PFSK-1 (cell line): ENCODE results near the gene TMEM158.

Experiments used
- FOXP2 ChIP-seq: optimal IDR thresholded peaks from 2 replicates; pipeline ENCODE3; 2011; ENCODE audit warnings: borderline replicate concordance, control low read depth, inconsistent platforms; ENCODE audit not compliant: insufficient read depth; ENCODE audit errors: extremely low read length, extremely low read depth
- POLR2AphosphoS5 ChIP-seq: IDR thresholded peaks from 2 replicates; pipeline ENCODE4 v1.6.1; 2012; ENCODE audit warnings: low read depth, mild to moderate bottlenecking, control low read depth, low read length, moderate library complexity
- SIN3A ChIP-seq: IDR thresholded peaks from 2 replicates; pipeline ENCODE4 v1.6.1; 2012; ENCODE audit warnings: mild to moderate bottlenecking, low read length, moderate library complexity, borderline replicate concordance; ENCODE audit not compliant: insufficient read depth
- TAF1 ChIP-seq: IDR thresholded peaks from 2 replicates; pipeline ENCODE4 v1.6.1; 2012; ENCODE audit warnings: low read length, control low read depth, borderline replicate concordance; ENCODE audit not compliant: insufficient read depth
- TF ChIP-seq, protein P1 (sequence below), 2 experiments: IDR thresholded peaks; 2 replicates each; pipeline versions ENCODE4 v1.6.1 to v1.8.0; 2011 to 2012; ENCODE audit warnings: low read depth in 2 of 2, low read length in 2 of 2, control low read depth in 1 of 2, inconsistent platforms in 1 of 2, mild to moderate bottlenecking in 1 of 2, moderate library complexity in 1 of 2; ENCODE audit not compliant: insufficient read depth in 1 of 2

DNA sequence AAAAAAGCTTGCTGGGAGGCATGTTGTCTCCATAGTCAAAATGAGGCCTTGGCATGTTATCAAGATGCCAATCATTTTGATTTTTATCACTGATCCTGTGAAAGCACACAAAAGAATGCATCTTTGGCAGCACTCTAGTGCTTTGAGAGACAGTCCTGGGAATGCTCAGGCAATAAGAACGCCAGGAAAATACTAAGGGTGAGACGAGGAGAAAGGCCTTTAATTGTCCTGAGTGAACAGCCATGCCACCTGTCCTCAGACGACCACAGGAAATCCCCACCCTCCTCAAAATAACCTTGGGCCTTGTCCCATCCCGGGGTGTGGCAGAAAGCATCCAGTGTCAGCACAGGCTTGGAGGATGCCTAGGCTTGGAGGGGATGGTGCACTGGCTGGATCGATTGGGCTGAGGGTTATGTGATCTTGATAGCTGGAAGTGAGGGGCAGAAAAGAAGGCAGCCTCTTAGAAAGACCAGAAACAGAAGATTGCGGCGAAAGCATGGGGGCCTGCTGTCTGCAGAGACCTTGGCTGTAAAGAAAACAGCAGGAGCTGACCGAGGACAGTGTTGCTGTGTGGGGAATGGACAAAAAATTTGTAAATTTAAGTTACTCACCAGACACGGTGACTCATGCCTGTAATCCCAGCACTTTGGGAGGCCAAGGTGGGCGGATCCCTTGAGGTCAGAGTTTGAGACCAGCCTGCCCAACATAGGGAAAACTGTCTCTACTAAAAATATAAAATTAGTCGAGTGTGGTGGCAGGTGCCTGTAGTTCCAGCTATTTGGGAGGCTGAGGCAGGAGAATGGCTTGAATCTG is 7.3 kb downstream of the TMEM158 start:
- TF ChIP-seq TAF1 (no peak), POLR2AphosphoS5 (no peak), SIN3A (no peak), FOXP2 (no peak)
- TF ChIP-seq, protein P1, sequence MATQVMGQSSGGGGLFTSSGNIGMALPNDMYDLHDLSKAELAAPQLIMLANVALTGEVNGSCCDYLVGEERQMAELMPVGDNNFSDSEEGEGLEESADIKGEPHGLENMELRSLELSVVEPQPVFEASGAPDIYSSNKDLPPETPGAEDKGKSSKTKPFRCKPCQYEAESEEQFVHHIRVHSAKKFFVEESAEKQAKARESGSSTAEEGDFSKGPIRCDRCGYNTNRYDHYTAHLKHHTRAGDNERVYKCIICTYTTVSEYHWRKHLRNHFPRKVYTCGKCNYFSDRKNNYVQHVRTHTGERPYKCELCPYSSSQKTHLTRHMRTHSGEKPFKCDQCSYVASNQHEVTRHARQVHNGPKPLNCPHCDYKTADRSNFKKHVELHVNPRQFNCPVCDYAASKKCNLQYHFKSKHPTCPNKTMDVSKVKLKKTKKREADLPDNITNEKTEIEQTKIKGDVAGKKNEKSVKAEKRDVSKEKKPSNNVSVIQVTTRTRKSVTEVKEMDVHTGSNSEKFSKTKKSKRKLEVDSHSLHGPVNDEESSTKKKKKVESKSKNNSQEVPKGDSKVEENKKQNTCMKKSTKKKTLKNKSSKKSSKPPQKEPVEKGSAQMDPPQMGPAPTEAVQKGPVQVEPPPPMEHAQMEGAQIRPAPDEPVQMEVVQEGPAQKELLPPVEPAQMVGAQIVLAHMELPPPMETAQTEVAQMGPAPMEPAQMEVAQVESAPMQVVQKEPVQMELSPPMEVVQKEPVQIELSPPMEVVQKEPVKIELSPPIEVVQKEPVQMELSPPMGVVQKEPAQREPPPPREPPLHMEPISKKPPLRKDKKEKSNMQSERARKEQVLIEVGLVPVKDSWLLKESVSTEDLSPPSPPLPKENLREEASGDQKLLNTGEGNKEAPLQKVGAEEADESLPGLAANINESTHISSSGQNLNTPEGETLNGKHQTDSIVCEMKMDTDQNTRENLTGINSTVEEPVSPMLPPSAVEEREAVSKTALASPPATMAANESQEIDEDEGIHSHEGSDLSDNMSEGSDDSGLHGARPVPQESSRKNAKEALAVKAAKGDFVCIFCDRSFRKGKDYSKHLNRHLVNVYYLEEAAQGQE (IDR thresholded peaks at IDR 0.05; ENCODE audit: insufficient read depth in 1 of 2, low read depth in 2 of 2, low read length in 2 of 2): no peak
